Mesenchymal stem cell (in vitro differentiated cells and primary cell): Measurements from ENCODE around the gene YWHAE.
"Not testable (repeated sequence)": the region's sequence is repeated elsewhere in the genome, so short reads cannot be mapped to it uniquely, and the experiment has no call there.

Experiments used
- DNase-seq: peaks from one replicate; pipeline ENCODE4 v3.0.0-alpha.2; 2013
- H2AFZ ChIP-seq: one replicate; pipeline ENCODE4 v1.6.1; 2013; ENCODE audit warnings: low read depth, mild to moderate bottlenecking, control low read depth, inconsistent platforms, low read length, moderate library complexity
- H2AK5ac ChIP-seq: 2 replicates; pipeline ENCODE4 v1.6.1; 2013; ENCODE audit warnings: low read length, moderate library complexity, mild to moderate bottlenecking, inconsistent platforms; ENCODE audit not compliant: severe bottlenecking
- H2BK120ac ChIP-seq: one replicate; pipeline ENCODE4 v1.6.1; 2013; ENCODE audit warnings: low read depth, mild to moderate bottlenecking, inconsistent platforms, low read length, moderate library complexity
- H2BK12ac ChIP-seq, 2 experiments: one replicate each; pipeline ENCODE4 v1.6.1; 2013; ENCODE audit warnings: inconsistent platforms in 2 of 2, low read length in 2 of 2, mild to moderate bottlenecking in 2 of 2, moderate library complexity in 2 of 2, control low read depth in 1 of 2
- H2BK15ac ChIP-seq: one replicate; pipeline ENCODE4 v1.6.1; 2013; ENCODE audit warnings: mild to moderate bottlenecking, low read depth, inconsistent platforms; ENCODE audit not compliant: poor library complexity, severe bottlenecking
- H2BK5ac ChIP-seq: 2 replicates; pipeline ENCODE4 v1.6.1; 2013; ENCODE audit warnings: low read depth, mild to moderate bottlenecking, low read length, control low read depth, inconsistent platforms; ENCODE audit not compliant: poor library complexity, severe bottlenecking
- H3K14ac ChIP-seq, 2 experiments: one replicate each; pipeline ENCODE4 v1.6.1; 2013; ENCODE audit warnings: inconsistent platforms in 2 of 2, low read length in 2 of 2, control low read depth in 1 of 2, mild to moderate bottlenecking in 1 of 2, moderate library complexity in 1 of 2
- H3K18ac ChIP-seq, 2 experiments: one replicate each; pipeline ENCODE4 v1.6.1; 2013; ENCODE audit warnings: inconsistent platforms in 2 of 2, low read length in 2 of 2, control low read depth in 1 of 2, low read depth in 1 of 2, mild to moderate bottlenecking in 1 of 2
- H3K23ac ChIP-seq, 2 experiments: one replicate each; pipeline ENCODE4 v1.6.1; 2013; ENCODE audit warnings: inconsistent platforms in 2 of 2, low read length in 2 of 2, mild to moderate bottlenecking in 2 of 2, moderate library complexity in 2 of 2, control low read depth in 1 of 2
- H3K27ac ChIP-seq: 2 replicates; pipeline ENCODE4 v1.5.1; 2013; ENCODE audit warnings: mild to moderate bottlenecking, moderate library complexity, low read length, control low read depth, inconsistent platforms; ENCODE audit not compliant: poor library complexity, severe bottlenecking
- H3K27me3 ChIP-seq, 2 experiments: 2 replicates each; pipeline versions ENCODE4 v1.6.1 to v1.7.0; 2013; ENCODE audit warnings: low read length in 2 of 2, mild to moderate bottlenecking in 2 of 2, moderate library complexity in 2 of 2, control low read depth in 1 of 2, inconsistent platforms in 1 of 2; ENCODE audit not compliant: control insufficient read depth in 1 of 2, insufficient read depth in 1 of 2
- H3K36me3 ChIP-seq, 2 experiments: 2 replicates each; pipeline versions ENCODE4 v1.6.1 to v1.7.0; 2013; ENCODE audit warnings: low read length in 2 of 2, control low read depth in 1 of 2, inconsistent platforms in 1 of 2, low read depth in 1 of 2, mild to moderate bottlenecking in 1 of 2; ENCODE audit not compliant: insufficient read depth in 2 of 2, control insufficient read depth in 1 of 2
- H3K4ac ChIP-seq, 2 experiments: one replicate each; pipeline ENCODE4 v1.6.1; 2013; ENCODE audit warnings: inconsistent platforms in 2 of 2, low read length in 2 of 2, mild to moderate bottlenecking in 2 of 2, moderate library complexity in 2 of 2, control low read depth in 1 of 2, low read depth in 1 of 2
- H3K4me1 ChIP-seq: 2 replicates; pipeline ENCODE4 v1.6.1; 2013; ENCODE audit warnings: low read depth, low read length, control low read depth; ENCODE audit not compliant: control insufficient read depth, insufficient read depth
- H3K4me2 ChIP-seq: 2 replicates; pipeline ENCODE4 v1.6.1; 2013; ENCODE audit warnings: low read length, mild to moderate bottlenecking, inconsistent platforms; ENCODE audit not compliant: poor library complexity, severe bottlenecking
- H3K4me3 ChIP-seq, 2 experiments: 2 replicates each; pipeline versions ENCODE4 v1.5.1 to v1.7.0; 2013; ENCODE audit warnings: low read length in 2 of 2, mild to moderate bottlenecking in 2 of 2, control low read depth in 1 of 2, low read depth in 1 of 2; ENCODE audit not compliant: insufficient read depth in 1 of 2
- H3K79me1 ChIP-seq: replicated peaks from 2 replicates; pipeline ENCODE4 v1.6.1; 2013; ENCODE audit warnings: mild to moderate bottlenecking, control low read depth, low read length, inconsistent platforms; ENCODE audit not compliant: poor library complexity, severe bottlenecking
- H3K9ac ChIP-seq: 2 replicates; pipeline ENCODE4 v1.7.0; 2013; ENCODE audit warnings: mild to moderate bottlenecking, low read length, moderate library complexity
- H3K9me3 ChIP-seq: 2 replicates; pipeline ENCODE4 v1.7.0; 2013; ENCODE audit warnings: mild to moderate bottlenecking, low read length; ENCODE audit not compliant: control insufficient read depth
- H4K8ac ChIP-seq: one replicate; pipeline ENCODE4 v1.6.1; 2013; ENCODE audit warnings: inconsistent platforms, mild to moderate bottlenecking, low read length, moderate library complexity
- H4K91ac ChIP-seq: one replicate; pipeline ENCODE4 v1.6.1; 2013; ENCODE audit warnings: mild to moderate bottlenecking, low read length, inconsistent platforms
- WGBS: methylation state at CpG from one replicate; pipeline ENCODE4 v1.1.7; 2013; ENCODE audit warnings: mixed read lengths; 5-methylcytosine and 5-hydroxymethylcytosine counted together

YWHAE gene

DNA sequence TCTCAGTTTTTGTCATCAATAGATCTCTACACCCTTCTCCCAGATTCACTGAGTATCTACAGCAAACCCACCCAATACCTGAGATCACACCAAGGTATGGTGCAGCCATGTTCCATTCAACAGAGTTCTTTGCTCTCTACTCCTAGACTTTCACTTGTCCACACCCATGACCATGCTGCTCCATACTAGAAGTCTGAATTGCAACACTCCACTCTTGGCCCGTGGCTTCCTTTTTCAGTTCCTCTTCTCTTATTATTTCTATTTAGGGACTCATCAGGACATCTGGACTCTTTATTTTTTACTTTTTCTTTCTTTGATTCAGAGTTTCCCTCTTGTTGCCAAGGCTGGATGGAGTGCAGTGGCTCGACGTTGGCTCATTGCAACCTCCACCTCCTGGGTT is 37.1 kb downstream of the YWHAE start:
- Histone ChIP-seq H3K27ac (no peak overlapping the region), H2AK5ac (no peak overlapping the region)

GRCh38 chr17:1362065-1362848 is 37.8 kb downstream of the YWHAE start:
- Histone ChIP-seq H2BK15ac (no peak overlapping the region), H3K23ac (no peak overlapping the region), H3K14ac (no peak overlapping the region), H3K9ac (peak overlapping the region; percentile 46), H3K79me1 (peaks cover 2% of the 10 kb centered on the region), H3K4me2 (no peak overlapping the region), H2AK5ac (no peak overlapping the region), H3K9me3 (no peaks in the 10 kb centered on the region), H3K4ac (no peak overlapping the region), H2BK5ac (no peak overlapping the region), H3K27me3 (no peaks in the 10 kb centered on the region), H2BK12ac (no peak overlapping the region), H2BK120ac (no peak overlapping the region), H3K18ac (no peak overlapping the region), H4K91ac (no peak overlapping the region), H3K4me1 (peaks cover 9% of the 10 kb centered on the region), H3K27ac (no peak overlapping the region), H3K4me3 (peak overlapping the region in 1 of 2 experiments; percentile 14), H3K36me3 (peaks cover 36 to 38% of the 10 kb centered on the region in 2 experiments), H2AFZ (no peak overlapping the region), H4K8ac (no peak overlapping the region)
- DNase-seq = no peak
- WGBS = 86% methylated on average over 10 of the region's 10 CpGs

More for the DNA sequence above, 37.1 kb downstream of the YWHAE start:
- H3K23ac ChIP-seq = no peak overlapping the region
- no peak overlapping the region for H2BK12ac ChIP-seq
- 88% methylated on average over 3 of the region's 3 CpGs for WGBS
- H3K9ac ChIP-seq = no peak overlapping the region
- H3K4me1 ChIP-seq = peaks cover 11% of the 10 kb centered on the region
- H3K9me3 ChIP-seq = no peaks in the 10 kb centered on the region
- H3K27me3 ChIP-seq = no peaks in the 10 kb centered on the region
- no peak overlapping the region for H3K14ac ChIP-seq
- H4K8ac ChIP-seq = no peak overlapping the region
- H3K4me2 ChIP-seq = no peak overlapping the region
- no peak for DNase-seq
- no peak overlapping the region for H4K91ac ChIP-seq
- H3K4ac ChIP-seq = no peak overlapping the region
- H3K4me3 ChIP-seq = peak overlapping the region in 1 of 2 experiments; percentile 14
- peaks cover 31 to 33% of the 10 kb centered on the region in 2 experiments for H3K36me3 ChIP-seq
- no peak overlapping the region for H2AFZ ChIP-seq
- H3K18ac ChIP-seq = no peak overlapping the region
- peaks cover 2% of the 10 kb centered on the region for H3K79me1 ChIP-seq
- H2BK120ac ChIP-seq = no peak overlapping the region
- H2BK5ac ChIP-seq = no peak overlapping the region
- no peak overlapping the region for H2BK15ac ChIP-seq

DNA sequence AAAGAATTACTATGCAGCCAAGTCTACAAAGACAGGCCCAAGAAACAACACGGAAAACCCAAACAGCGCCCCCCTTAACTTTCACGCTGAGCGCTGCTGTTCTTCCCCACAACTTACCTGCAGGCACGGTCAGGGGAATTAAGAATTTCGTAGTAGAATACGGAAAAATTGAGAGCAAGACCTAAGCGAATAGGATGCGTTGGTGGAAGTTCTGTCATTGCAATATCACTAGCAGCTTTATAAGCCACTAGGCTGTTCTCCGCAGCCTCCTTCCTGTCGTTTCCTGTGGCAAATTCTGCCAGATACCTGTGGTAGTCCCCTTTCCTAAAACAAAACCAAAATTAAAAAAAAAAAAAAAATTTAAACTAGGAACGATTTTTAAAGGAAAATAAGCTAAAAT is 39.0 kb downstream of the YWHAE start:
- WGBS = 95% methylated on average over 10 of the region's 12 CpGs
- Histone ChIP-seq H3K9me3 (no peaks in the 10 kb centered on the region), H2AK5ac (no peak overlapping the region), H2BK12ac (no peak overlapping the region), H3K14ac (no peak overlapping the region), H3K79me1 (peaks cover 2% of the 10 kb centered on the region), H3K36me3 (peaks cover 42 to 45% of the 10 kb centered on the region in 2 experiments), H3K4me2 (no peak overlapping the region), H3K4me3 (no peak overlapping the region), H2AFZ (no peak overlapping the region), H4K91ac (no peak overlapping the region), H3K4me1 (peaks cover 6% of the 10 kb centered on the region), H3K23ac (no peak overlapping the region), H3K27me3 (no peaks in the 10 kb centered on the region), H4K8ac (no peak overlapping the region), H2BK5ac (no peak overlapping the region), H3K18ac (no peak overlapping the region), H3K9ac (peak overlapping the region; percentile 73), H2BK15ac (no peak overlapping the region), H3K27ac (no peak overlapping the region), H3K4ac (no peak overlapping the region), H2BK120ac (no peak overlapping the region)
- DNase-seq = no peak

- H3K4ac ChIP-seq, H2BK120ac ChIP-seq, H2AFZ ChIP-seq, H3K4me3 ChIP-seq, H3K4me2 ChIP-seq, H3K79me1 ChIP-seq, H3K18ac ChIP-seq, H3K4me1 ChIP-seq, H2BK5ac ChIP-seq, H4K8ac ChIP-seq, H3K9me3 ChIP-seq, H4K91ac ChIP-seq, H2BK15ac ChIP-seq, H2AK5ac ChIP-seq, H3K23ac ChIP-seq, H2BK12ac ChIP-seq, H3K27me3 ChIP-seq, H3K14ac ChIP-seq: not testable (repeated sequence)
- peak; percentile 59 for DNase-seq
- H3K36me3 ChIP-seq = peaks cover 46 to 51% of the 10 kb centered on the region in 2 experiments
- peak overlapping the region; percentile 53 for H3K27ac ChIP-seq
- 26% methylated on average over 4 of the region's 5 CpGs for WGBS
- H3K9ac ChIP-seq = peak overlapping the region; percentile 73
Observed at GRCh38 chr17:1360315-1360714, 39.7 kb downstream of the YWHAE start.
